Spleen (tissue), 7 donors: ENCODE data around the gene ADPGK.

Experiments
- POLR2A ChIP-seq, 3 donors: fragments of 450-650 bp; IDR thresholded peaks; one replicate each; pipeline ENCODE4 v1.5.1; 2017; ENCODE audit warnings: antibody characterized with exemption in 3 of 3, mild to moderate bottlenecking in 1 of 3
- TF ChIP-seq, protein P1 (sequence below), 11 experiments: fragments of 200-600 bp in 7 of 11; fragments of 450-650 bp in 4 of 11; sonication (generic) in 4 of 11; IDR thresholded peaks in 8 of 11; conservative IDR thresholded peaks in 3 of 11; 1 replicate in 7 of 11; 2 replicates in 4 of 11; pipeline versions ENCODE4 v1.4.0 to v1.8.0; 2016 to 2021; ENCODE audit warnings: antibody characterized with exemption in 11 of 11, inconsistent platforms in 4 of 11, mild to moderate bottlenecking in 1 of 11
- donor health status: DM: no; HTN: no; CAD: no; lungs with moderate emphysema.
- donor health status: DM: no; HTN: no; CAD: no.
- donor health status: DM: no; HTN: no; CAD: no.

DNA sequence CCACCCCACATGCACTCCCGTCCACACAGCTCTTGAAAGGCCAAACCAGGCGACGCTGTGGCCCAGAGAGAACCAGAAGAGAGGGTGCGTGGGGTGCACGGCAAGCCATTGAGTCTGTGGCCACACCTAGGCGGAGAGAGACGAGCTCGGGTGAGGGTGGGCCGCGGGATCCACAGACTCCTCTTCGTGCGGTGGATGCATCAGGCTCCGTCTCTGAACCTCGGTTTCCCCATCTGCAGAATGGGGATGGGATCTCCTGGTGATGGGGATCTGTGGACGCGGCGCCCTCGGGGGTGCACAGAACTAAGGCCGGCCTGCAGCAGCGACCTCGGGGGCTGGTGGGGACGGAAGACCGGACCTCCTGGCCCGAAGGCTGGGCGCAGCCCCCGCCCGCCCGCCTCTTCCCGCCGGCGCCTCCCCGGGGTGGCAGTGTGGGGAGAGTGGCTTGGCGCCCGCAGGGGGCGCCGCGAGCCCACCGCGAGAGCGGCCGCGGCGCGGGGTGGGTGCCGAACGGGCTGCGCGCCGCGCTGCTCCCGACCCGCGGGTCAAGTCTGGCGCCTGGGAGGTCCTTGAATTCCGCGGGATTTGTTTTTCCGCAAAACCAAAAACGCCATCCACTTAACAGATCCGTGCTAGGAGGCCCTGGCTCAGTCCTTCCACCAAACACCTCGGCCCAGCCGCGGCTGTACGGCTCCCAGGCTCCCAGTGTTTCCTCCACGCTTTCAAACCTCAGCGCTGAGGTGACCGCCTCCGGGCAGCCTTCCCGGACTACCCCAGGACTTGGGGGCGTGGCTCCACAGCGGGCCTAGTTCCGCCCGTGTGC lies 13.2 kb upstream of the ADPGK start:
- TF ChIP-seq, protein P1, sequence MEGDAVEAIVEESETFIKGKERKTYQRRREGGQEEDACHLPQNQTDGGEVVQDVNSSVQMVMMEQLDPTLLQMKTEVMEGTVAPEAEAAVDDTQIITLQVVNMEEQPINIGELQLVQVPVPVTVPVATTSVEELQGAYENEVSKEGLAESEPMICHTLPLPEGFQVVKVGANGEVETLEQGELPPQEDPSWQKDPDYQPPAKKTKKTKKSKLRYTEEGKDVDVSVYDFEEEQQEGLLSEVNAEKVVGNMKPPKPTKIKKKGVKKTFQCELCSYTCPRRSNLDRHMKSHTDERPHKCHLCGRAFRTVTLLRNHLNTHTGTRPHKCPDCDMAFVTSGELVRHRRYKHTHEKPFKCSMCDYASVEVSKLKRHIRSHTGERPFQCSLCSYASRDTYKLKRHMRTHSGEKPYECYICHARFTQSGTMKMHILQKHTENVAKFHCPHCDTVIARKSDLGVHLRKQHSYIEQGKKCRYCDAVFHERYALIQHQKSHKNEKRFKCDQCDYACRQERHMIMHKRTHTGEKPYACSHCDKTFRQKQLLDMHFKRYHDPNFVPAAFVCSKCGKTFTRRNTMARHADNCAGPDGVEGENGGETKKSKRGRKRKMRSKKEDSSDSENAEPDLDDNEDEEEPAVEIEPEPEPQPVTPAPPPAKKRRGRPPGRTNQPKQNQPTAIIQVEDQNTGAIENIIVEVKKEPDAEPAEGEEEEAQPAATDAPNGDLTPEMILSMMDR (IDR thresholded peaks at IDR 0.05 in 8 of 11, conservative IDR thresholded peaks at IDR 0.05 in 3 of 11), result peak in 8 of 11 experiments; percentile 17 to 75 (median 63)
- no peak for TF ChIP-seq POLR2A (IDR thresholded peaks at IDR 0.05)
